GM10266 (cell line): ENCODE measurements around the gene DNAJA3.

ENCODE experiments used
- DNase-seq: peaks from one replicate; pipeline ENCODE4 v3.0.0; 2012; ENCODE audit errors: extremely low spot score
- CTCF ChIP-seq: IDR thresholded peaks from 2 replicates; pipeline ENCODE4 v1.5.1; 2012; ENCODE audit warnings: mild to moderate bottlenecking, low read depth; ENCODE audit not compliant: control insufficient read depth, insufficient read depth; ENCODE audit errors: missing control alignments

The DNAJA3 gene

GRCh38 chr16:4450931-4451519 lies 25.4 kb downstream of the DNAJA3 start:
- no peak for TF ChIP-seq CTCF
- DNase-seq = no peak

GRCh38 chr16:4452674-4453073 lies 27.0 kb downstream of the DNAJA3 start:
- TF ChIP-seq CTCF = no peak
- DNase-seq = no peak

GRCh38 chr16:4454623-4455022 lies 29.0 kb downstream of the DNAJA3 start:
- TF ChIP-seq CTCF = no peak
- no peak for DNase-seq

- TF ChIP-seq CTCF = no peak
- no peak for DNase-seq
Observed at GRCh38 chr16:4455081-4455480, 29.4 kb downstream of the DNAJA3 start.

- DNase-seq = no peak
- no peak for TF ChIP-seq CTCF
Observed at GRCh38 chr16:4455951-4456350, 30.3 kb downstream of the DNAJA3 start.

- TF ChIP-seq CTCF = no peak
- DNase-seq = no peak
Observed at GRCh38 chr16:4460936-4461249, 35.2 kb downstream of the DNAJA3 start.

GRCh38 chr16:4461250-4462085 lies 35.8 kb downstream of the DNAJA3 start:
- no peak for TF ChIP-seq CTCF
- no peak for DNase-seq
